ENCODE data around the gene PCGF5.

- TF ChIP-seq CTCF (IDR thresholded peaks at IDR 0.05) (no peak), POLR2A (IDR thresholded peaks at IDR 0.05) (no peak)
Measured at GRCh38 chr10:91194497-91195179, 25.8 kb upstream of the PCGF5 start.

Data from thyroid gland (tissue), 4 donors.